Measurements from ENCODE around the gene SMAD7.

The SMAD7 gene

DNA sequence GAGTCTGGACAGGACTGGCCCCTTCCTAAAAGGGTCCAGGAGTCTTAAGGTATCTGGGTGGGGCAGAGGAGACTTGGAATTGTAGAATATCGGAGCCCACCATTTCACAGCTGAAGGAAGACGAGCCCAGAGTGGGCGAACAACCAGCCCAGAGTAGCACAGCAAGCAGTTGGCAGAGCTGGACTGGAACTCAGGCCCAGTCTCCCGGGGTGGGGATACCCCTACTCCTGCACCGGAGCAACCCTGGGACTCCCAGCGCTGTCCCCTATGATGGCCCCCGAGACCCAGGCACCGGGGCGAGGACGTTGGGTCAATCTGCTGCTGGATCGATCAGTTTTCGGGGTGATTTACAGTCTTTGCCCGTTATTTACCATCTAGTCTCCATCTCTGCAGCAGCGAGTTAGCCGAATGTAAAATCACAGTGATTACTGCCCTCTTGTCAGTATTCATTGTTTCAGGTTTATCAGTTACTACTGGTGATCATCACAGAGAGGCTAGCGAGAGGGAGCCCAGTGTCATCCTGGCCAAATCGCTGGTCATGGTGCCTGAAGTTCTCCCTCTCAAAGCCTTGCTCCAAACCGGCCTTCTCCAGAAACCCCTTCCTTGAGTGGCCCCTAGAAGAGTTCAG lies 75.3 kb downstream of the SMAD7 start:
- no CpG with 5 or more reads among the region's 18 CpGs for WGBS (ENCODE audit: extremely low coverage, insufficient coverage, insufficient read length)
- Histone ChIP-seq H4K12ac (ENCODE audit: low read depth, low read length) (no peak overlapping the region), H2BK12ac (ENCODE audit: low read length) (peak overlapping the region; percentile 100), H3K36me3 (ENCODE audit: control insufficient read depth in 1 of 2, insufficient read depth in 2 of 2, low read length in 2 of 2) (peaks cover 0 to 2% of the 10 kb centered on the region in 2 experiments), H3K4me1 (ENCODE audit: control insufficient read depth in 1 of 2, insufficient read depth in 2 of 2, low read length in 2 of 2) (peaks cover 57% of the 10 kb centered on the region in 2 experiments), H4K91ac (ENCODE audit: low read depth, low read length) (peak overlapping the region; percentile 99), H4K8ac (ENCODE audit: low read depth, low read length) (peak overlapping the region; percentile 35), H2BK5ac (ENCODE audit: low read depth, low read length, poor library complexity) (peak overlapping the region; percentile 54), H3K4me3 (ENCODE audit: low read depth, low read length) (no peak overlapping the region), H3K18ac (ENCODE audit: low read length) (peak overlapping the region; percentile 84), H3K9ac (ENCODE audit: low read length) (no peak overlapping the region), H3K9me3 (ENCODE audit: insufficient read depth, low read depth, low read length) (no peaks in the 10 kb centered on the region), H3K4ac (ENCODE audit: low read depth, low read length) (peak overlapping the region; percentile 27), H3K79me2 (ENCODE audit: control insufficient read depth, insufficient read depth, low read length, poor library complexity) (peaks cover 20% of the 10 kb centered on the region), H2BK120ac (ENCODE audit: insufficient read depth, low read length, poor library complexity) (peak overlapping the region; percentile 95), H3K4me2 (ENCODE audit: low read length) (no peak overlapping the region), H3K14ac (ENCODE audit: low read length) (peak overlapping the region; percentile 98), H3K79me1 (ENCODE audit: low read length) (peaks cover 70% of the 10 kb centered on the region), H3K27me3 (ENCODE audit: insufficient read depth, low read length) (no peaks in the 10 kb centered on the region), H2AK5ac (ENCODE audit: low read length) (peak overlapping the region; percentile 95), H3K23ac (ENCODE audit: low read length) (no peak overlapping the region), H3K27ac (ENCODE audit: low read depth, low read length) (no peak overlapping the region), H2AFZ (ENCODE audit: insufficient read depth, low read length, poor library complexity) (no peak overlapping the region)
- no peak for DNase-seq

DNA sequence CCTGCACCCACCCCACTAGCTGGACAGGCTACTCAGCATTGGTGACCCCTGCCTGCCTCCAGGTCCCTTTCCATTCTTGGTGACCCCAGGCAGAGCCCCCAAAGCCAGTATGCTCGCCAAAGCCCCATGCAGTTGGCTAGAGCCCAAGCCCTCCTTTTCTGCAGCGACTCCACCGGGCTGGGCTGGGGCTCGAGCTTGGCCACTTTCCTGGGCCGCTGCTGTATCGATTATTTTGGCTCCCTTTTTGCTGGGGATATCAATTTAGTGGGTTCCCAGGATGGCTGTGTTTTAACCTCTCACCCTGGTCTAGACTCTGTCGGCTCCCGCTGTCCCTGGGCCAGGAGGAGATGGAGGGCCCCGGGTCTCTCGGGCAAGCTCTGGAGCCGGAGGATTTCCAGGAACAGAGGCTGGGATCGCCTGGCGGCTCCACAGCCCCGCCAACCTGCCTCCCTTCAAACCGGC lies 76.0 kb downstream of the SMAD7 start:
- Histone ChIP-seq H3K18ac (ENCODE audit: low read length) (peak overlapping the region; percentile 84), H3K79me2 (ENCODE audit: control insufficient read depth, insufficient read depth, low read length, poor library complexity) (peaks cover 18% of the 10 kb centered on the region), H2AFZ (ENCODE audit: insufficient read depth, low read length, poor library complexity) (peak overlapping the region; percentile 35), H2BK12ac (ENCODE audit: low read length) (peak overlapping the region; percentile 99), H3K27me3 (ENCODE audit: insufficient read depth, low read length) (no peaks in the 10 kb centered on the region), H3K14ac (ENCODE audit: low read length) (peak overlapping the region; percentile 91), H3K36me3 (ENCODE audit: control insufficient read depth in 1 of 2, insufficient read depth in 2 of 2, low read length in 2 of 2) (no peaks in the 10 kb centered on the region), H2AK5ac (ENCODE audit: low read length) (peak overlapping the region; percentile 95), H4K12ac (ENCODE audit: low read depth, low read length) (no peak overlapping the region), H3K4me3 (ENCODE audit: low read depth, low read length) (no peak overlapping the region), H3K9ac (ENCODE audit: low read length) (no peak overlapping the region), H3K79me1 (ENCODE audit: low read length) (peaks cover 65% of the 10 kb centered on the region), H3K4ac (ENCODE audit: low read depth, low read length) (peak overlapping the region; percentile 76), H4K8ac (ENCODE audit: low read depth, low read length) (peak overlapping the region; percentile 57), H3K27ac (ENCODE audit: low read depth, low read length) (peak overlapping the region; percentile 14), H4K91ac (ENCODE audit: low read depth, low read length) (peak overlapping the region; percentile 99), H2BK120ac (ENCODE audit: insufficient read depth, low read length, poor library complexity) (peak overlapping the region; percentile 95), H3K23ac (ENCODE audit: low read length) (no peak overlapping the region), H3K4me1 (ENCODE audit: control insufficient read depth in 1 of 2, insufficient read depth in 2 of 2, low read length in 2 of 2) (peaks cover 52% of the 10 kb centered on the region in 2 experiments), H2BK5ac (ENCODE audit: low read depth, low read length, poor library complexity) (peak overlapping the region; percentile 69), H3K4me2 (ENCODE audit: low read length) (no peak overlapping the region), H3K9me3 (ENCODE audit: insufficient read depth, low read depth, low read length) (no peaks in the 10 kb centered on the region)
- DNase-seq, result no peak
- WGBS (ENCODE audit: extremely low coverage, insufficient coverage, insufficient read length), result no CpG with 5 or more reads among the region's 15 CpGs

DNA sequence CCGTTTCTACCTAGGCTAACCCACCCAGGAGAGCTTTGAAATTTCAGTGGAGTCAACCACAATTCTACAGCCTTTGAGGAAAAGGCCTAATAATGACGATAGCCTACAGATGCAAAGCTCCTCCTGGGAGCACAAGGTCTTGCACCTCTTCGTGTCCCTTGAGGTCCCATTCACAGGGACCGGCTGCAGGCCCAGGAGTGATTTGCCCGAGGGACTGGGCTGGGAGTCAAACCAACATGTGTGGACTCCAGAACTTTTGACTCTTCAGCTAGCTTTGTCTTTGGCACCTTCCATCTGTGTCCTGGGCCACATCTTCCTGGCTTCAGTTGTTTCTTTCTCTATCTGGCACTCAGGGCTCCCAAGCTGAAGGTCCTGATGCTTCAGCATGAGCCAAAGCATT lies 76.5 kb downstream of the SMAD7 start:
- Histone ChIP-seq H3K14ac (ENCODE audit: low read length) (peak overlapping the region; percentile 91), H3K9ac (ENCODE audit: low read length) (no peak overlapping the region), H2AK5ac (ENCODE audit: low read length) (peak overlapping the region; percentile 95), H3K79me1 (ENCODE audit: low read length) (peaks cover 60% of the 10 kb centered on the region), H3K18ac (ENCODE audit: low read length) (peak overlapping the region; percentile 84), H3K27me3 (ENCODE audit: insufficient read depth, low read length) (no peaks in the 10 kb centered on the region), H3K23ac (ENCODE audit: low read length) (no peak overlapping the region), H3K27ac (ENCODE audit: low read depth, low read length) (peak overlapping the region; percentile 14), H4K8ac (ENCODE audit: low read depth, low read length) (peak overlapping the region; percentile 57), H3K9me3 (ENCODE audit: insufficient read depth, low read depth, low read length) (no peaks in the 10 kb centered on the region), H3K4me3 (ENCODE audit: low read depth, low read length) (no peak overlapping the region), H3K4ac (ENCODE audit: low read depth, low read length) (peak overlapping the region; percentile 76), H3K4me2 (ENCODE audit: low read length) (no peak overlapping the region), H3K79me2 (ENCODE audit: control insufficient read depth, insufficient read depth, low read length, poor library complexity) (peaks cover 16% of the 10 kb centered on the region), H4K12ac (ENCODE audit: low read depth, low read length) (no peak overlapping the region), H3K4me1 (ENCODE audit: control insufficient read depth in 1 of 2, insufficient read depth in 2 of 2, low read length in 2 of 2) (peaks cover 48 to 49% of the 10 kb centered on the region in 2 experiments), H2AFZ (ENCODE audit: insufficient read depth, low read length, poor library complexity) (peak overlapping the region; percentile 35), H2BK12ac (ENCODE audit: low read length) (peak overlapping the region; percentile 99), H4K91ac (ENCODE audit: low read depth, low read length) (peak overlapping the region; percentile 99), H3K36me3 (ENCODE audit: control insufficient read depth in 1 of 2, insufficient read depth in 2 of 2, low read length in 2 of 2) (no peaks in the 10 kb centered on the region), H2BK120ac (ENCODE audit: insufficient read depth, low read length, poor library complexity) (peak overlapping the region; percentile 95), H2BK5ac (ENCODE audit: low read depth, low read length, poor library complexity) (peak overlapping the region; percentile 69)
- no CpG with 5 or more reads among the region's 5 CpGs for WGBS (ENCODE audit: extremely low coverage, insufficient coverage, insufficient read length)
- no peak for DNase-seq

DNA sequence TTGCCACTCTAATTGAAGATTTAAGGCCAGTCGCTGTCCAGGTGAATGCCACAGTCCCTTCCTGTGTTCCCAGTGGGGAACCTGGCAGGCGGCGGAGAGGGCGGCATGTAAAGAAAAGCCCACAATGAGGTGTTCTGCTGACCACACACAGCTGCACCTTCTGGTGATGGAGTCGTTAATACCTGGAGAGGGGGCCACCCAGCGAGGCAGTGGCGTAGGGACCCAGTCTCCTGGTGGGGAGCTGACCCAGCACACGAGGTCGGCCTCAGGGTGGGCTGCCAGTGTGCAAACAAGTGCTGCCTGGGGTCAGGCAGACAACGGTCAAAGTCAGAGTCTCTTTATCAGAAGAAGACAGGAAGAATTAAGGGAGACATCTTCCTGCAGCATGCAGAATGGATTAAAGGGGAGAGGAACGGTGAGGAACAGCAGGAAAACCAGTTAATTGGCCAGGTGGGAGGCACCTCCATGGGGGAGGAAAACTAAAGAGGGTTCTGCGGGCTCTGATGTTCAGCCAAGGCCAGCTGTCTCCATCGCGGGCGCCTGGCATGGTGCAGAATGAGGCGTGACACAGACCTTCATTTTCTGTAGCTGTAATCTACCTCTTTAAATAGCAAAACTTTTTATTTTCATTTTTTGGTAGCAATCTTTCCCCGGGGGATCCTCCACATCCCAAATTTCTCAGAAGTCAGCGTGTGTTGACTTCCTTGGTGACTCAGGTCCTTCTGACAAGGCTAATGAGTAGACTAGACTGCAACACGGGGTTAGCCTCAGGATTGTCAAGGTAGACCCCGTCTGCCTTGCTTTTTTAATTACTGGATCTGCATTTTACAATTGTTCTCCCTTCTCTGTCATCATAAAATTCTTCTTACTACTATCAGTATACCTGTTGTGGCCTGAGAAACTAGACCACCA lies 78.3 kb downstream of the SMAD7 start:
- peak in 1 of 2 donors; percentile 24 for DNase-seq
- Histone ChIP-seq H3K4me2 (ENCODE audit: low read length) (peak overlapping the region; percentile 6), H2BK12ac (ENCODE audit: low read length) (peak overlapping the region; percentile 97), H2BK5ac (ENCODE audit: low read depth, low read length, poor library complexity) (peak overlapping the region; percentile 73), H3K36me3 (ENCODE audit: control insufficient read depth in 1 of 2, insufficient read depth in 2 of 2, low read length in 2 of 2) (no peaks in the 10 kb centered on the region), H2BK120ac (ENCODE audit: insufficient read depth, low read length, poor library complexity) (peak overlapping the region; percentile 81), H3K27me3 (ENCODE audit: insufficient read depth, low read length) (no peaks in the 10 kb centered on the region), H3K14ac (ENCODE audit: low read length) (peak overlapping the region; percentile 54), H3K27ac (ENCODE audit: low read depth, low read length) (peak overlapping the region; percentile 65), H4K12ac (ENCODE audit: low read depth, low read length) (no peak overlapping the region), H3K4ac (ENCODE audit: low read depth, low read length) (peak overlapping the region; percentile 32), H3K79me1 (ENCODE audit: low read length) (peaks cover 47% of the 10 kb centered on the region), H3K4me1 (ENCODE audit: control insufficient read depth in 1 of 2, insufficient read depth in 2 of 2, low read length in 2 of 2) (peaks cover 35 to 36% of the 10 kb centered on the region in 2 experiments), H3K79me2 (ENCODE audit: control insufficient read depth, insufficient read depth, low read length, poor library complexity) (peaks cover 7% of the 10 kb centered on the region), H3K9me3 (ENCODE audit: insufficient read depth, low read depth, low read length) (no peaks in the 10 kb centered on the region), H3K4me3 (ENCODE audit: low read depth, low read length) (no peak overlapping the region), H3K9ac (ENCODE audit: low read length) (no peak overlapping the region), H3K23ac (ENCODE audit: low read length) (no peak overlapping the region), H3K18ac (ENCODE audit: low read length) (peak overlapping the region; percentile 69), H2AK5ac (ENCODE audit: low read length) (peak overlapping the region; percentile 90), H4K8ac (ENCODE audit: low read depth, low read length) (peak overlapping the region; percentile 65), H4K91ac (ENCODE audit: low read depth, low read length) (peak overlapping the region; percentile 92), H2AFZ (ENCODE audit: insufficient read depth, low read length, poor library complexity) (peak overlapping the region; percentile 23)
- WGBS (ENCODE audit: extremely low coverage, insufficient coverage, insufficient read length), result no CpG with 5 or more reads among the region's 20 CpGs
